A204.1 (cell line): ENCODE measurements around the gene C11orf97.
"Not testable (repeated sequence)": the region's sequence is repeated elsewhere in the genome, so short reads cannot be mapped to it uniquely, and the experiment has no call there.

Experiments used
- FAIRE-seq: peaks from 2 replicates; lab custom pipeline; 2012; peaks lifted over from hg19 to GRCh38; lab: Jason Lieb, UNC

Gene C11orf97

GRCh38 chr11:94511932-94512781 is at the start of gene C11orf97:
C11orf97 (plus strand) TSS chr11:94512461; CDS start chr11:94512529, 68 bp downstream.
- no peak for FAIRE-seq

- FAIRE-seq = no peak
Measured at GRCh38 chr11:94469416-94469815, 42.8 kb upstream of the C11orf97 start.

- no peak for FAIRE-seq
Measured at GRCh38 chr11:94472916-94473799, 39.1 kb upstream of the C11orf97 start.

GRCh38 chr11:94477624-94478023 is 34.6 kb upstream of the C11orf97 start:
- FAIRE-seq = no peak

GRCh38 chr11:94481342-94481741 is 30.9 kb upstream of the C11orf97 start:
- no peak for FAIRE-seq

GRCh38 chr11:94486068-94486467 is 26.2 kb upstream of the C11orf97 start:
- FAIRE-seq = no peak

GRCh38 chr11:94493281-94494125 is 18.8 kb upstream of the C11orf97 start, which contains the start of the genes ANKRD49 and MRE11:
ANKRD49 (plus strand) TSS chr11:94493984; CDS start chr11:94496694, 2,710 bp downstream.
MRE11 (minus strand) TSS chr11:94493844; CDS start chr11:94492801, 1,043 bp downstream.
- peak; percentile 98 for FAIRE-seq

GRCh38 chr11:94494126-94494680 is 18.1 kb upstream of the C11orf97 start:
- FAIRE-seq = no peak

GRCh38 chr11:94500181-94500580 is 12.1 kb upstream of the C11orf97 start:
- FAIRE-seq = no peak

GRCh38 chr11:94501522-94501921 is 10.7 kb upstream of the C11orf97 start:
- peak; percentile 34 for FAIRE-seq

GRCh38 chr11:94504689-94505293 is 7.5 kb upstream of the C11orf97 start:
- peak; percentile 97 for FAIRE-seq

- not testable (repeated sequence) for FAIRE-seq
Measured at GRCh38 chr11:94506513-94506912, 5.7 kb upstream of the C11orf97 start.

GRCh38 chr11:94507485-94507884 is 4.8 kb upstream of the C11orf97 start:
- FAIRE-seq = no peak

- FAIRE-seq = no peak
Measured at GRCh38 chr11:94513091-94513490, 830 bp downstream of the C11orf97 start.

GRCh38 chr11:94515398-94515797 is 3.1 kb downstream of the C11orf97 start:
- no peak for FAIRE-seq

GRCh38 chr11:94516725-94517124 is 4.5 kb downstream of the C11orf97 start:
- FAIRE-seq = no peak

GRCh38 chr11:94518300-94518699 is 6.0 kb downstream of the C11orf97 start:
- FAIRE-seq = no peak

GRCh38 chr11:94519478-94520084 is 7.3 kb downstream of the C11orf97 start:
- FAIRE-seq = peak; percentile 94

- no peak for FAIRE-seq
Measured at GRCh38 chr11:94521684-94522083, 9.4 kb downstream of the C11orf97 start.

- FAIRE-seq = no peak
Measured at GRCh38 chr11:94524341-94524740, 12.1 kb downstream of the C11orf97 start.
